ENCODE measurements around the gene DOCK4.

Gene DOCK4

DNA sequence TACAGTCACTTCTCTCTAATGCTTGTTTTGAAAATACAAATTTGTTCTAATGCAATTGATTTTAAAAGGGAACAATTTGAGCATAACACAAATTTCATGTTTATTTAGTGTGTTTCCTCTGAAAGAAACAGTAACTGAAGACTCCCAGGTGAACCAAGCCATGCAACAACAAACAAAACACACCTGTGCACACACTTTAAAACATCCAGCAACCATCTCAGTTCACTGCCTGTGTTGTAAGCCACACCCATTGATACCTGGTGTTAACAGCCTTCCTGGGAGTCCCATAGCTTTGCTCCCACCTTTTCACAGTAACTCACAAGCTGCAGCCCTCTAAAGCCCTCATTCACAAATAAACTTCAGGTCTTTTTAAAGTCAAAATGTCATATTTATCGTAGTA is 89.3 kb downstream of the DOCK4 start:
- Histone ChIP-seq H3K4me2 (ENCODE audit: low read depth, low read length, poor library complexity, severe bottlenecking) (no peak overlapping the region), H3K36me3 (ENCODE audit: low read length) (no peaks in the 10 kb centered on the region), H2AFZ (ENCODE audit: low read depth, low read length, severe bottlenecking) (no peak overlapping the region), H3K9me3 (ENCODE audit: insufficient read depth, low read length) (no peaks in the 10 kb centered on the region), H4K20me1 (ENCODE audit: low read depth, low read length) (no peaks in the 10 kb centered on the region), H3K4me3 (ENCODE audit: insufficient read depth, low read length, poor library complexity, severe bottlenecking) (no peak overlapping the region), H3F3A (ENCODE audit: insufficient read depth) (no peaks in the 10 kb centered on the region), H3K27me3 (ENCODE audit: low read length) (no peaks in the 10 kb centered on the region), H3K79me2 (ENCODE audit: insufficient read depth, low read length) (no peaks in the 10 kb centered on the region), H3K9me2 (replicated peaks; ENCODE audit: insufficient read depth, low read length) (no peaks in the 10 kb centered on the region), H3K9ac (ENCODE audit: low read length) (no peak overlapping the region), H3K27ac (ENCODE audit: low read depth, low read length) (no peak overlapping the region)
- TF ChIP-seq CTCF (IDR thresholded peaks at IDR 0.05; ENCODE audit: insufficient read depth, low read length, poor library complexity, severe bottlenecking) (no peak), EZH2phosphoT487 (conservative IDR thresholded peaks at IDR 0.05; ENCODE audit: low read length) (no peak)

GRCh38 chr7:112116358-112116757 is 89.8 kb downstream of the DOCK4 start:
- no peaks in the 10 kb centered on the region for H3K27me3 ChIP-seq (ENCODE audit: low read length)
- H3K4me2 ChIP-seq (ENCODE audit: low read depth, low read length, poor library complexity, severe bottlenecking), result no peak overlapping the region
- no peak overlapping the region for H2AFZ ChIP-seq (ENCODE audit: low read depth, low read length, severe bottlenecking)
- no peaks in the 10 kb centered on the region for H3F3A ChIP-seq (ENCODE audit: insufficient read depth)
- H3K9me2 ChIP-seq (replicated peaks; ENCODE audit: insufficient read depth, low read length), result no peaks in the 10 kb centered on the region
- H3K36me3 ChIP-seq (ENCODE audit: low read length), result no peaks in the 10 kb centered on the region
- no peak overlapping the region for H3K4me3 ChIP-seq (ENCODE audit: insufficient read depth, low read length, poor library complexity, severe bottlenecking)
- H3K9ac ChIP-seq (ENCODE audit: low read length), result no peak overlapping the region
- no peaks in the 10 kb centered on the region for H3K9me3 ChIP-seq (ENCODE audit: insufficient read depth, low read length)
- H4K20me1 ChIP-seq (ENCODE audit: low read depth, low read length), result no peaks in the 10 kb centered on the region
- H3K79me2 ChIP-seq (ENCODE audit: insufficient read depth, low read length), result no peaks in the 10 kb centered on the region
- H3K27ac ChIP-seq (ENCODE audit: low read depth, low read length), result no peak overlapping the region
- TF ChIP-seq CTCF (IDR thresholded peaks at IDR 0.05; ENCODE audit: insufficient read depth, low read length, poor library complexity, severe bottlenecking) (no peak), EZH2phosphoT487 (conservative IDR thresholded peaks at IDR 0.05; ENCODE audit: low read length) (no peak)

GRCh38 chr7:112115880-112116279 is 90.3 kb downstream of the DOCK4 start:
- H3F3A ChIP-seq (ENCODE audit: insufficient read depth), result no peaks in the 10 kb centered on the region
- TF ChIP-seq CTCF (IDR thresholded peaks at IDR 0.05; ENCODE audit: insufficient read depth, low read length, poor library complexity, severe bottlenecking) (no peak), EZH2phosphoT487 (conservative IDR thresholded peaks at IDR 0.05; ENCODE audit: low read length) (no peak)
- no peaks in the 10 kb centered on the region for H3K27me3 ChIP-seq (ENCODE audit: low read length)
- H3K4me3 ChIP-seq (ENCODE audit: insufficient read depth, low read length, poor library complexity, severe bottlenecking), result no peak overlapping the region
- no peak overlapping the region for H3K4me2 ChIP-seq (ENCODE audit: low read depth, low read length, poor library complexity, severe bottlenecking)
- no peaks in the 10 kb centered on the region for H3K36me3 ChIP-seq (ENCODE audit: low read length)
- H3K79me2 ChIP-seq (ENCODE audit: insufficient read depth, low read length), result no peaks in the 10 kb centered on the region
- H3K9me3 ChIP-seq (ENCODE audit: insufficient read depth, low read length), result no peaks in the 10 kb centered on the region
- no peaks in the 10 kb centered on the region for H4K20me1 ChIP-seq (ENCODE audit: low read depth, low read length)
- H3K9ac ChIP-seq (ENCODE audit: low read length), result no peak overlapping the region
- H2AFZ ChIP-seq (ENCODE audit: low read depth, low read length, severe bottlenecking), result no peak overlapping the region
- no peaks in the 10 kb centered on the region for H3K9me2 ChIP-seq (replicated peaks; ENCODE audit: insufficient read depth, low read length)
- H3K27ac ChIP-seq (ENCODE audit: low read depth, low read length), result no peak overlapping the region
